HepG2 (cell line): ENCODE results near the gene RPH3AL. TPM values are rescaled to one million over a fixed set of nuclear protein-coding genes. Genes with fewer than 3 reads are reported as not detected.

Experiments
- ATAC-seq: fragments of 200-7000 bp; cut with Tn5 transposase; 3 replicates; pipeline ENCODE4 v1.9.1; 2020; ENCODE audit warnings: mild to moderate bottlenecking, moderate library complexity
- BruUV-seq: library from RNA; stranded (reverse); fragments of 400-500 nt; replicated peaks from 2 replicates; lab custom pipeline; 2021; lab: Mats Ljungman, UMichigan
- CTCF ChIA-PET: fragments of 300-600 bp; formaldehyde crosslinking; extraction: SDS; loops from one replicate; lab custom pipeline; 2021; ENCODE audit warnings: low total read pairs, inconsistent platforms, low intra/inter-chr PET ratio; lab: Yijun Ruan, JAX
- POLR2A ChIA-PET: fragments of 350-600 bp; sonication (Branson Sonifier 250); formaldehyde crosslinking; loops from one replicate; lab custom pipeline; 2020; ENCODE audit warnings: antibody characterized with exemption, inconsistent platforms; lab: Yijun Ruan, JAX
- DNase-seq: peaks from one replicate; pipeline ENCODE4 v3.0.0-alpha.2; 2015; ENCODE audit warnings: low spot score
- FAIRE-seq: peaks from 3 replicates; lab custom pipeline; 2011; peaks lifted over from hg19 to GRCh38; lab: Jason Lieb, UNC
- H2AFZ ChIP-seq: one replicate; pipeline ENCODE4 v1.6.1; 2011; ENCODE audit warnings: low read length, inconsistent platforms
- H3K27ac ChIP-seq: fragments of 300-600 bp; 3 replicates; pipeline ENCODE4 v1.8.0; 2011; ENCODE audit warnings: mixed run types, mild to moderate bottlenecking, mixed read lengths, low read length, inconsistent platforms; ENCODE audit not compliant: insufficient read depth; ENCODE audit errors: extremely low read length
- H3K27me3 ChIP-seq, 2 experiments: fragments of 200-600 bp in 1 of 2; 2 replicates in 1 of 2; 3 replicates in 1 of 2; pipeline versions ENCODE4 v1.6.0 to v1.8.0; 2011; ENCODE audit warnings: low read length in 2 of 2, mild to moderate bottlenecking in 2 of 2, moderate library complexity in 2 of 2, inconsistent platforms in 1 of 2; ENCODE audit not compliant: insufficient read depth in 2 of 2, control insufficient read depth in 1 of 2
- H3K36me3 ChIP-seq, 2 experiments: fragments of 200-600 bp in 1 of 2; replicated peaks in 1 of 2; 2 replicates in 1 of 2; 3 replicates in 1 of 2; pipeline versions ENCODE4 v1.5.1 to v1.8.0; 2011; ENCODE audit warnings: low read length in 2 of 2, inconsistent platforms in 1 of 2; ENCODE audit not compliant: insufficient read depth in 2 of 2, control insufficient read depth in 1 of 2
- H3K4me1 ChIP-seq: 2 replicates; pipeline ENCODE4 v1.5.1; 2012; ENCODE audit warnings: low read length, inconsistent platforms; ENCODE audit not compliant: insufficient read depth
- H3K4me2 ChIP-seq: 2 replicates; pipeline ENCODE4 v1.6.0; 2011; ENCODE audit warnings: low read depth, low read length, inconsistent platforms
- H3K4me3 ChIP-seq, 3 experiments: fragments of 200-600 bp in 1 of 3; sonication (generic), shearing (Covaris generic) in 1 of 3; replicated peaks in 1 of 3; 2 replicates each; pipeline ENCODE4 v1.5.1; 2011 to 2016; ENCODE audit warnings: low read length in 3 of 3, inconsistent platforms in 2 of 3, low read depth in 2 of 3, mild to moderate bottlenecking in 2 of 3, control low read depth in 1 of 3, mixed read lengths in 1 of 3; ENCODE audit not compliant: insufficient read depth in 1 of 3
- H3K79me2 ChIP-seq: one replicate; pipeline ENCODE4 v1.6.1; 2011; ENCODE audit warnings: low read length, inconsistent platforms; ENCODE audit not compliant: insufficient read depth
- H3K9ac ChIP-seq: 2 replicates; pipeline ENCODE4 v1.6.0; 2011; ENCODE audit warnings: mild to moderate bottlenecking, low read depth, low read length, inconsistent platforms; ENCODE audit not compliant: insufficient read depth
- H3K9me3 ChIP-seq: 2 replicates; pipeline ENCODE4 v1.5.1; 2012; ENCODE audit warnings: mild to moderate bottlenecking, low read length
- H4K20me1 ChIP-seq: 2 replicates; pipeline ENCODE4 v1.6.0; 2011; ENCODE audit warnings: inconsistent platforms, mild to moderate bottlenecking, low read length, moderate library complexity; ENCODE audit not compliant: insufficient read depth
- ZNF263 ChIP-seq: sonication (generic); formaldehyde crosslinking; IDR thresholded peaks from 2 replicates; pipeline ENCODE4 v1.4.0; 2020; ENCODE audit warnings: missing genetic modification reagents
- ZNF264 ChIP-seq: sonication (generic); formaldehyde crosslinking; IDR thresholded peaks from 2 replicates; pipeline ENCODE4 v1.4.0; 2020; ENCODE audit warnings: missing genetic modification reagents
- ZNF609 ChIP-seq: sonication (generic); formaldehyde crosslinking; IDR thresholded peaks from 2 replicates; pipeline ENCODE4 v1.4.0; 2020; ENCODE audit warnings: mild to moderate bottlenecking, missing genetic modification reagents, borderline replicate concordance
- WGBS: methylation state at CpG from one replicate; pipeline ENCODE4 v1.1.6; 2017; ENCODE audit warnings: low lambda C conversion rate; 5-methylcytosine and 5-hydroxymethylcytosine counted together
- in situ Hi-C: cut with HindIII; loops from 2 replicates; pipeline ENCODE4 v1.10.0; 2017; ENCODE audit warnings: low pct_unique_long_range_greater_than_20kb; ENCODE audit not compliant: extremely low pct_ligation_motif_present
- intact Hi-C: fragments of 100-400 bp; cut with micrococcal nuclease; formaldehyde crosslinking; loops from one replicate; pipeline ENCODE4 v1.10.0; 2022; ENCODE audit not compliant: unreplicated experiment
- polyA plus RNA-seq, 8 experiments: library from polyadenylated mRNA; depleted of rRNA in 3 of 8; stranded (reverse) in 7 of 8; unstranded in 1 of 8; fragments of >200 nt; fragmentation: Illumina TruSeq in 4 of 8; extraction: Trizol in 4 of 8; gene quantifications; 2 replicates each; pipeline versions ENCODE4 v1.2.1 to v1.2.3, GENCODE V29; 2011 to 2016; ENCODE audit warnings: low read depth in 4 of 8, missing spikeins in 1 of 8, mixed read lengths in 1 of 8; ENCODE audit not compliant: insufficient read depth in 1 of 8
- total RNA-seq, 5 experiments: library from RNA; depleted of rRNA; stranded (reverse); fragments of >200 nt; fragmentation: Illumina TruSeq; extraction: Trizol; gene quantifications; 2 replicates each; pipeline ENCODE4 v1.2.3, GENCODE V29; 2016; ENCODE audit warnings: low read depth in 1 of 5

The RPH3AL gene
- total and polyA plus RNA-seq, 2 of the 13 experiments (the other 11 are each of a cell fraction or from before 2014, with no cell fraction given) = 7.8 to 16.4 TPM

GRCh38 chr17:307741-308507 lies 44.7 kb downstream of the RPH3AL start (continued):
- no peak for TF ChIP-seq ZNF609 (CRISPR knock-in tag)
- TF ChIP-seq, all 625 proteins: peak for 0

DNA sequence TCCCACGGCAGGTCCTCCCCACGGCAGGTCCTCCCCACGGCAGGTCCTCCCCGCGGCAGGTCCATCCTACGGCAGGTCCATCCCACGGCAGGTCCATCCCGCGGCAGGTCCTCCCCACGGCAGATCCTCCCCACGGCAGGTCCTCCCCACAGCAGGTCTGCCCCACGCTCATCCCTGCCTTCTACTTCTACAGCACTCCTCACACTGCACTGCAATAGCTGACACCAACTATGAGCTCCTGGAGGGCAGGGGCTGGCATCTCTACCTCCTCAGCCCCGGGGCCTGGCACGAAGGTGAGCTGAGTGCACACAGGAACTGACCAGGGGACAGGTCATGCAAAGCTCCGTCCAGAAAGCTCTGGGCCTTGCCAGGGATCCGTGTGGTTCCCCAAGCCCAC lies 45.3 kb downstream of the RPH3AL start:
- ATAC-seq (no peak), DNase-seq (no peak), FAIRE-seq (no peak)
- in situ Hi-C loops = no loop called here
- ChIA-PET POLR2A (no interaction called here), CTCF (interaction anchor here (3.3 kb wide), 1 partner anchor 143 kb away, joined by 69 read pairs; no protein-coding TSS in a partner anchor)
- no TSS peak for BruUV-seq
- no peaks in the 10 kb centered on the region for H3K79me2 ChIP-seq
- TF ChIP-seq ZNF264 (CRISPR knock-in tag) = no peak
- peak; percentile 63; the same call in 1 of the 2 replicates for TF ChIP-seq ZNF263 (CRISPR knock-in tag)
- H3K27ac ChIP-seq = no peak overlapping the region
- no peak overlapping the region for H3K9ac ChIP-seq
- H3K4me2 ChIP-seq = no peak overlapping the region
- H4K20me1 ChIP-seq = peaks cover 4% of the 10 kb centered on the region
- H3K4me3 ChIP-seq = no peak overlapping the region
- intact Hi-C loops = no loop called here
- WGBS = 95% methylated on average over 15 of the region's 16 CpGs
- peaks cover 0 to 10% of the 10 kb centered on the region in 2 experiments; a peak in 2 of 5 replicates for H3K36me3 ChIP-seq
- no peak overlapping the region for H2AFZ ChIP-seq
- H3K9me3 ChIP-seq = no peaks in the 10 kb centered on the region
- no peaks in the 10 kb centered on the region for H3K4me1 ChIP-seq
- no peaks in the 10 kb centered on the region for H3K27me3 ChIP-seq
